Small intestine (tissue), 7 donors: ENCODE results near the gene ZRSR2. TPM values are rescaled to one million over a fixed set of nuclear protein-coding genes. Genes with fewer than 3 reads are reported as not detected.

ENCODE experiments used
- DNase-seq, 2 donors: peaks; one replicate each; pipeline versions ENCODE4 v3.0.0 to v3.0.0-alpha.2; 2013
- FAIRE-seq: peaks from 2 replicates; lab custom pipeline; 2012; peaks lifted over from hg19 to GRCh38; lab: Jason Lieb, UNC
- H3K27ac ChIP-seq, 3 donors: one replicate each; pipeline ENCODE4 v1.5.1; 2013; ENCODE audit warnings: low read length in 2 of 3, mild to moderate bottlenecking in 2 of 3, control low read depth in 1 of 3, inconsistent platforms in 1 of 3, low read depth in 1 of 3, moderate library complexity in 1 of 3
- H3K27me3 ChIP-seq, 3 donors: one replicate each; pipeline ENCODE4 v1.6.1; 2013; ENCODE audit warnings: low read length in 3 of 3, inconsistent platforms in 1 of 3; ENCODE audit not compliant: control insufficient read depth in 3 of 3, insufficient read depth in 3 of 3
- H3K36me3 ChIP-seq, 3 donors: one replicate each; pipeline ENCODE4 v1.6.1; 2013; ENCODE audit warnings: low read length in 3 of 3, inconsistent platforms in 1 of 3, low read depth in 1 of 3, mild to moderate bottlenecking in 1 of 3, moderate library complexity in 1 of 3; ENCODE audit not compliant: control insufficient read depth in 3 of 3, insufficient read depth in 2 of 3
- H3K4me1 ChIP-seq, 3 donors: one replicate each; pipeline ENCODE4 v1.6.1; 2013; ENCODE audit warnings: low read length in 2 of 3, inconsistent platforms in 1 of 3, low read depth in 1 of 3, mild to moderate bottlenecking in 1 of 3, moderate library complexity in 1 of 3; ENCODE audit not compliant: control insufficient read depth in 3 of 3, insufficient read depth in 2 of 3
- H3K4me3 ChIP-seq, 3 donors: one replicate each; pipeline ENCODE4 v1.5.1; 2013; ENCODE audit warnings: low read length in 3 of 3, control low read depth in 1 of 3, inconsistent platforms in 1 of 3, low read depth in 1 of 3, mild to moderate bottlenecking in 1 of 3, moderate library complexity in 1 of 3
- H3K9me3 ChIP-seq, 2 donors: one replicate each; pipeline ENCODE4 v1.6.1; 2013; ENCODE audit warnings: low read depth in 1 of 2, low read length in 1 of 2; ENCODE audit not compliant: control insufficient read depth in 2 of 2, insufficient read depth in 1 of 2
- WGBS, 3 donors: extraction: QIAGEN DNeasy Blood & Tissue Kit; methylation state at CpG; one replicate each; pipeline ENCODE4 v1.1.7; 2013; 5-methylcytosine and 5-hydroxymethylcytosine counted together
- polyA plus RNA-seq, 4 donors: library from polyadenylated mRNA; stranded (reverse) in 3 of 4; unstranded in 1 of 4; fragments of 200-250 nt in 3 of 4; fragments of 120-200 nt in 1 of 4; gene quantifications; one replicate each; pipeline versions ENCODE4 v1.2.1 to v1.2.3, GENCODE V29; 2013
- donor health status: healthy with polysubstance abuse.
- donor health status: control.
- donor health status: control.
- donor health status: Bipolar disorder and iron deficiency.
- donor health status: healthy.

Gene ZRSR2
- polyA plus RNA-seq, 4 donors: 9.4 to 21.6 (median 13.5) TPM

- DNase-seq (no peak), FAIRE-seq (no peak)
- Histone ChIP-seq H3K4me1 (no peaks in the 10 kb centered on the region), H3K27me3 (no peaks in the 10 kb centered on the region), H3K4me3 (no peak overlapping the region), H3K36me3 (peaks cover 0 to 2% (median 0%) of the 10 kb centered on the region in 3 donors), H3K27ac (no peak overlapping the region), H3K9me3 (no peaks in the 10 kb centered on the region)
- WGBS, 3 donors: 74 to 100% (median 93%) methylated on average over 1 of the region's 1 CpG
Observed at GRCh38 chrX:15848576-15848975, 58.3 kb downstream of the ZRSR2 start.

- Histone ChIP-seq H3K36me3 (peaks cover 0 to 2% (median 0%) of the 10 kb centered on the region in 3 donors), H3K27ac (no peak overlapping the region), H3K9me3 (no peaks in the 10 kb centered on the region), H3K4me1 (no peaks in the 10 kb centered on the region), H3K4me3 (no peak overlapping the region), H3K27me3 (no peaks in the 10 kb centered on the region)
- DNase-seq (no peak), FAIRE-seq (no peak)
- 60 to 64% (median 60%) methylated on average over 5 of the region's 5 CpGs for WGBS, 3 donors
Observed at GRCh38 chrX:15849555-15849954, 59.3 kb downstream of the ZRSR2 start.

- Histone ChIP-seq H3K27ac (peak overlapping the region in 2 of 3 donors; percentile 48 to 70), H3K4me1 (no peaks in the 10 kb centered on the region), H3K36me3 (no peaks in the 10 kb centered on the region), H3K27me3 (no peaks in the 10 kb centered on the region), H3K4me3 (peak overlapping the region in 2 of 3 donors; percentile 55 to 83), H3K9me3 (no peaks in the 10 kb centered on the region)
- no peak for FAIRE-seq
- DNase-seq: no peak
- WGBS, 3 donors: 17 to 23% (median 21%) methylated on average over 14 of the region's 14 CpGs
Observed at GRCh38 chrX:15853586-15854079, 63.3 kb downstream of the ZRSR2 start.

GRCh38 chrX:15854080-15854655 lies 63.9 kb downstream of the ZRSR2 start:
- H3K9me3 ChIP-seq: no peaks in the 10 kb centered on the region
- peak; percentile 21 to 54 for DNase-seq
- no peak for FAIRE-seq
- no peaks in the 10 kb centered on the region for H3K36me3 ChIP-seq
- no peaks in the 10 kb centered on the region for H3K4me1 ChIP-seq
- 0 to 1% (median 1%) methylated on average over 19 to 65 of the region's 65 CpGs for WGBS, 3 donors
- peak overlapping the region; percentile 55 to 83 (median 69) for H3K4me3 ChIP-seq
- H3K27me3 ChIP-seq: no peaks in the 10 kb centered on the region
- peak overlapping the region in 2 of 3 donors; percentile 48 to 70 for H3K27ac ChIP-seq

GRCh38 chrX:15854712-15855567 lies 64.7 kb downstream of the ZRSR2 start, which contains the start of gene AP1S2:
Gene AP1S2 (minus strand): TSS chrX:15854813. CDS start chrX:15852524, 2,289 bp downstream.
- 0 to 1% (median 0%) methylated on average over 59 to 85 of the region's 85 CpGs for WGBS, 3 donors
- H3K27me3 ChIP-seq: no peaks in the 10 kb centered on the region
- DNase-seq: peak; percentile 91 to 95
- FAIRE-seq: no peak
- peak within 1 kb of the TSS; percentile 38 to 99 (median 75) for H3K27ac ChIP-seq
- H3K36me3 ChIP-seq: no peaks in the 10 kb centered on the region
- H3K4me3 ChIP-seq: peak within 1 kb of the TSS; percentile 63 to 83 (median 69)
- no peaks in the 10 kb centered on the region for H3K4me1 ChIP-seq
- no peaks in the 10 kb centered on the region for H3K9me3 ChIP-seq

GRCh38 chrX:15855568-15856221 lies 65.4 kb downstream of the ZRSR2 start:
- FAIRE-seq: no peak
- H3K9me3 ChIP-seq: no peaks in the 10 kb centered on the region
- peak; percentile 8 to 12 for DNase-seq
- H3K4me3 ChIP-seq: peak overlapping the region; percentile 46 to 83 (median 63)
- H3K27ac ChIP-seq: peak overlapping the region; percentile 38 to 99 (median 75)
- no peaks in the 10 kb centered on the region for H3K36me3 ChIP-seq
- WGBS, 3 donors: 7 to 11% (median 9%) methylated on average over 16 of the region's 16 CpGs
- no peaks in the 10 kb centered on the region for H3K27me3 ChIP-seq
- H3K4me1 ChIP-seq: no peaks in the 10 kb centered on the region

GRCh38 chrX:15856222-15856587 lies 65.9 kb downstream of the ZRSR2 start:
- Histone ChIP-seq H3K9me3 (no peaks in the 10 kb centered on the region), H3K36me3 (no peaks in the 10 kb centered on the region), H3K27ac (peak overlapping the region in 1 of 3 donors; percentile 28), H3K4me3 (no peak overlapping the region), H3K4me1 (no peaks in the 10 kb centered on the region), H3K27me3 (no peaks in the 10 kb centered on the region)
- no peak for DNase-seq
- FAIRE-seq: no peak
- 43 to 56% (median 51%) methylated on average over 4 of the region's 4 CpGs for WGBS, 3 donors

GRCh38 chrX:15856636-15857035 lies 66.4 kb downstream of the ZRSR2 start:
- Histone ChIP-seq H3K9me3 (no peaks in the 10 kb centered on the region), H3K27me3 (no peaks in the 10 kb centered on the region), H3K4me1 (no peaks in the 10 kb centered on the region), H3K27ac (peak overlapping the region in 1 of 3 donors; percentile 28), H3K36me3 (no peaks in the 10 kb centered on the region), H3K4me3 (no peak overlapping the region)
- DNase-seq: no peak
- FAIRE-seq: no peak
- WGBS, 3 donors: 26 to 52% (median 33%) methylated on average over 1 of the region's 1 CpG
